Mesothelial cell of epicardium (in vitro differentiated cells): ENCODE results near the gene ZC3H18. TPM values are rescaled to one million over a fixed set of nuclear protein-coding genes. Genes with fewer than 3 reads are reported as not detected.

Source experiments
- DNase-seq, 2 experiments: peaks; one replicate each; pipeline ENCODE4 v3.0.0; 2021; ENCODE audit warnings: low spot score in 2 of 2; ENCODE audit not compliant: unreplicated experiment in 2 of 2
- H3K27ac Mint-ChIP-seq: 2 replicates; pipeline ENCODE4 v1.8.0; 2021; ENCODE audit warnings: mixed read lengths
- H3K27me3 Mint-ChIP-seq: 2 replicates; pipeline ENCODE4 v1.8.0; 2021; ENCODE audit warnings: low read depth, mixed read lengths
- H3K36me3 Mint-ChIP-seq: 2 replicates; pipeline ENCODE4 v1.8.0; 2021; ENCODE audit warnings: mixed read lengths
- H3K4me1 Mint-ChIP-seq: 2 replicates; pipeline ENCODE4 v1.8.0; 2021; ENCODE audit warnings: mixed read lengths
- H3K4me3 Mint-ChIP-seq: 2 replicates; pipeline ENCODE4 v1.8.0; 2021; ENCODE audit warnings: mild to moderate bottlenecking, moderate library complexity, mixed read lengths
- H3K9me3 Mint-ChIP-seq: 2 replicates; pipeline ENCODE4 v1.8.0; 2021; ENCODE audit warnings: mixed read lengths
- total RNA-seq: library from RNA; stranded (reverse); gene quantifications from 3 replicates; pipeline ENCODE4 v1.2.1, GENCODE V29; 2021
- TF ChIP-seq, protein P1 (sequence below): fragments of 200-600 bp; sonication (generic); IDR thresholded peaks from one replicate; pipeline ENCODE4 v1.5.0; 2021; ENCODE audit warnings: antibody characterized with exemption; ENCODE audit not compliant: unreplicated experiment

ZC3H18 gene
- total RNA-seq, 1 donor from 2014 or later, result 62.2 TPM

DNA sequence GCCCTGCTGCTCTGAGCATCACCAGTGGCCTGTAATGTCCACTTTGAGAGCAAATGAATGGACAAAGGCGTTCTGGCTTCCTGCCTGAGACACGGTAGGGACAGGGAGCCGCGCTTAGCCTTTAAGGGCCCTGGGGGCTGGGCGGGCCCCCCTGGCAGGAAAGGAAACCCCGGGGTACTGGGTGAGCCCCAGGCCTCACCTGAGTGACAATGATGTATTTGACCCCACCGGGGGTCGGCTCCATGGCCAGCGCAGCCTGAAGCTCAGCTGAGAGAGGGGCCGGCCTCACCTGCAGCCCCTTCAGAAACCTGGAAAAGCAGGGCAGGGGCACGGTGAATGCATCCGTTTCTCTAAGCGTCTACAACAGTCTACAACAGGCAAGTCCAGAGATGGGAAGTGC lies 82.9 kb downstream of the ZC3H18 start:
- H3K27ac Mint-ChIP-seq, result no peak overlapping the region
- peaks cover 7% of the 10 kb centered on the region for H3K36me3 Mint-ChIP-seq
- H3K4me1 Mint-ChIP-seq, result peaks cover 10% of the 10 kb centered on the region
- DNase-seq, result no peak
- H3K27me3 Mint-ChIP-seq, result no peaks in the 10 kb centered on the region
- no peaks in the 10 kb centered on the region for H3K9me3 Mint-ChIP-seq
- H3K4me3 Mint-ChIP-seq, result no peak overlapping the region
- TF ChIP-seq, protein P1, sequence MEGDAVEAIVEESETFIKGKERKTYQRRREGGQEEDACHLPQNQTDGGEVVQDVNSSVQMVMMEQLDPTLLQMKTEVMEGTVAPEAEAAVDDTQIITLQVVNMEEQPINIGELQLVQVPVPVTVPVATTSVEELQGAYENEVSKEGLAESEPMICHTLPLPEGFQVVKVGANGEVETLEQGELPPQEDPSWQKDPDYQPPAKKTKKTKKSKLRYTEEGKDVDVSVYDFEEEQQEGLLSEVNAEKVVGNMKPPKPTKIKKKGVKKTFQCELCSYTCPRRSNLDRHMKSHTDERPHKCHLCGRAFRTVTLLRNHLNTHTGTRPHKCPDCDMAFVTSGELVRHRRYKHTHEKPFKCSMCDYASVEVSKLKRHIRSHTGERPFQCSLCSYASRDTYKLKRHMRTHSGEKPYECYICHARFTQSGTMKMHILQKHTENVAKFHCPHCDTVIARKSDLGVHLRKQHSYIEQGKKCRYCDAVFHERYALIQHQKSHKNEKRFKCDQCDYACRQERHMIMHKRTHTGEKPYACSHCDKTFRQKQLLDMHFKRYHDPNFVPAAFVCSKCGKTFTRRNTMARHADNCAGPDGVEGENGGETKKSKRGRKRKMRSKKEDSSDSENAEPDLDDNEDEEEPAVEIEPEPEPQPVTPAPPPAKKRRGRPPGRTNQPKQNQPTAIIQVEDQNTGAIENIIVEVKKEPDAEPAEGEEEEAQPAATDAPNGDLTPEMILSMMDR, result no peak

DNA sequence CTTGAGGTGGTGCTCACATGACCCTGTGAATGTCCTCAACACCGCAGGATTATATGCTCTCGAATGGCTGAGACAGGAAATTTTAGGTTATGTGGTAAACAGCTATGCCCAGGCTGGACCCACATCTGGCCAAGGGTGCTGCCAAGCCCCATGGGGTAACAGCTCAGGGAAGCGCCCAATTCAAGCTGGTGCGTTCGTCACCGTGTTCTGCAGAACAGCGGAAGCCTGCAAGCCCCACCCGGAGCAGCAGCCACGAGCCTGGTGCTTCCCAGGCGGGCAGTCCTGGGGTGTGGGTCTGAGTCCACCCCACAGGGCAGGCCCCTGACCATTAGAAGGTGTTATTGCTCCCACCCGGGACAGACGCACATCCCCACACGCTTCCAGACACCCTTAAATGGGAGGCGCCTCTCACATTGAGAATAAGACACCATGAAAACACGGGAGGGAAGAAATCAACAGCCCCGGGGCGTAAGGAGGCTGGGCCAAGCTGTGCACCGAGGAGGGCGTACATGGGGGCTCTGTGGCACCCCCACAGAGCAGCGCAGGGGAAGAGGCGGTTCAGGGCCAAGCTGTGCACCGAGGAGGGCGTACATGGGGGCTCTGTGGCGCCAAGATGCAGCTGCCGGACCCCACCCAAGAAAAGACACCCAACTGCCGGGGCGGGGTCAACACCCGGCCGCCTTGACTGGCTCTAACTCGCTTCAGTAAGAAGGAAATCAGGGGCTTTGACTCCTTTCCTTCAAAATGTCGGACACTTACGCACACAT lies 83.6 kb downstream of the ZC3H18 start:
- Mint-ChIP-seq H3K27me3 (no peaks in the 10 kb centered on the region), H3K36me3 (peaks cover 7% of the 10 kb centered on the region), H3K4me1 (peaks cover 10% of the 10 kb centered on the region), H3K9me3 (no peaks in the 10 kb centered on the region), H3K4me3 (no peak overlapping the region), H3K27ac (no peak overlapping the region)
- no peak for DNase-seq
- TF ChIP-seq, protein P1, result no peak

DNA sequence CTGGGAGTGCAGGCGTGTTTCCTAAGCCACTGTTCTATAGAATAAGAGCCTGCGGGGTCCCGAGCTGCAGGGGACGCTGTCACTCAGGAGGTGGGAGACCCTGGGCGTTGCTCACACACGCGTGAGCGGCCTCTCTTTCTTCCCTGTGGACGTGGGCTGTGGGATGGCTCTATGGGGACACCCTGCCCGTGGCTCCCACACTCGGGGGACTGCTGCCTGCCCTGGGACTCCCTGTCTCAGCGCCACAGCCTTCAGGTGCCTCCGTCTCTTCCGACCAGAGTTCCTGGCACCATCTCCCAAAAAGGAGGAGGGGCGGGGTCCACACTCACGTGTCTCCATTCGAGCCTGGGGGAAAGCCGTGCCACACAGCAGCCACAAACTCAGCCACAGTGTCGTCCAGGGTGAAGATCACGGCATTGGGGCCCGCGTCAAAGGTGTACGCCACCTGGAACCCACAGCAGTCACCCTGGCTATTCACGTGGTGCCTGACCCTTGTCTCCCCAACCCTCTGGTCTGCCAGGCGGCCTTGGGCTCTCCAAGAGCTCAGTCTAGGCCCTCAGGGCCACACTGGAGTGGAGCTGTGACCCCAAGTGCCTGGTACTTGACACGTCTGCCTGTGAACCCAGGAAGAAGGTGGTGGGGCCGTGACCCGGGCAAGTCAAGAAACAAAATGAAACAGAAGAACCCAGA lies 84.3 kb downstream of the ZC3H18 start:
- no peak for DNase-seq
- H3K36me3 Mint-ChIP-seq, result peaks cover 7% of the 10 kb centered on the region
- H3K9me3 Mint-ChIP-seq, result no peaks in the 10 kb centered on the region
- H3K27ac Mint-ChIP-seq, result no peak overlapping the region
- H3K4me3 Mint-ChIP-seq, result no peak overlapping the region
- H3K27me3 Mint-ChIP-seq, result no peaks in the 10 kb centered on the region
- TF ChIP-seq, protein P1, result no peak
- peaks cover 6% of the 10 kb centered on the region for H3K4me1 Mint-ChIP-seq

DNA sequence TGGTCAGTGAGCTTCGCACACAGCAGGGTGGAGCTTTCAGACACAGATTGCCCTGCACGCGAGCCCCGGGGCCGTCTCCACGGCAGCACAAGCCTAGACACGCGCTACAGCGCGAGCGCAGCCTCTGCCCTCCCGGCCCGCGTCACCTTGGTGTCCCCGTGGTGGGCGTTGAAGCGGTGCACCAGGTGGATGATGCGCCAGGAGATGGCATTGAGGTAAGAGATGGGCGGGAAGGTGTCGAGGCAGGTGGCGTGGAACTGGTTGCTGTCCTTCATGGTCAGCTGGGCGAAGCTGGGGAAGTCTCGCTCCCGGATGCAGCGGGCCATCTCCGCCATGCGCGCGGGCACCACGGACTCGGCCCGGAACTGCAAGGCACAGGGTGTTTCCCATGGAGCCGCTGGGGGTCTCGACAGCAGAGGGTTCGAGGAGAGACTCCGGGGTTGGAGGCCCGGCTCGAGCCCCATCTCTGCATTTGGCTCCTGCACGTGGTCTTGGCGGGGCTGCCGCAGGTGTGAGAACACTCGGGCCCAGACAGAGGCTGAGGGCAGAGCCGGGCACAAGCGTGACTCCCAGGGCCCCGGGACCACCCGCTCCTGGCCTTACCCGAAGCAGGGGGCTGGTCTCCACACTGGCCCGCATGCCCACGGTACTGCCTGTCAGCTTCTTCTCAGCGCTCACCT lies 85.0 kb downstream of the ZC3H18 start:
- Mint-ChIP-seq H3K27ac (no peak overlapping the region), H3K4me1 (peaks cover 3% of the 10 kb centered on the region), H3K27me3 (no peaks in the 10 kb centered on the region), H3K4me3 (no peak overlapping the region), H3K9me3 (no peaks in the 10 kb centered on the region), H3K36me3 (peaks cover 7% of the 10 kb centered on the region)
- no peak for DNase-seq
- TF ChIP-seq, protein P1, result no peak

DNA sequence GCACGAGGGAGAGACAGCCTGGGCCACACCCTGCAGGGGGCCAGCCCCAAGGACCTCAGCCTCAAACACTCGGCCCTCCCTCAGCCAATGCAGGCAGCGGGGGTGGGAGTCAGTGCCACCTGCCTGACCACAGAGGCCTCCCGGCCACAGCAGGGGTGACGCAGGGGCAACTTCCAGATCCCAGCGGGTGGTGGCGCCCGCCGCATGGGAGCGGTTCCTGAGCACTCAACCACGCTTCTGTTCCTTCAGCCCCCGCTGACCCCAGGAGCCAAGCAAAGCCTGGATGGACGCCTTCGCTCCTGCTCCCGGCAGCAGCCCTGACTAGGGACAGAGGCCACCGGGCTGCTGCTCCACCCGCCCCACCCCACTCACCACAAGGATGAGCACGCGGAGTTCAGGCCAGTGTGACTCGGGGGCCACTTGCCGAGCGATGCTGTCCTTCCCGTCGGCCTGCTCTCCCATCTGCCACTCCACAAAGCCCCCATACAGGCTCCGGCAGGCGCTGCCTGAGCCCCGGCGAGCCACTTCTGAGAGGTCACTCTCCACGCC lies 85.6 kb downstream of the ZC3H18 start:
- TF ChIP-seq, protein P1, result no peak
- H3K27me3 Mint-ChIP-seq, result no peaks in the 10 kb centered on the region
- H3K4me3 Mint-ChIP-seq, result no peak overlapping the region
- no peaks in the 10 kb centered on the region for H3K9me3 Mint-ChIP-seq
- no peak overlapping the region for H3K27ac Mint-ChIP-seq
- peaks cover 2% of the 10 kb centered on the region for H3K4me1 Mint-ChIP-seq
- H3K36me3 Mint-ChIP-seq, result peaks cover 7% of the 10 kb centered on the region
- no peak for DNase-seq
